Spinal cord (tissue), 10 donors: Measurements from ENCODE around the gene RUNX1. TPM values are rescaled to one million over a fixed set of nuclear protein-coding genes. Genes with fewer than 3 reads are reported as not detected.

Experiments used
- DNase-seq, 6 donors: peaks; one replicate each; pipeline versions ENCODE4 v3.0.0 to v3.0.0-alpha.2; 2013 to 2015; ENCODE audit warnings: low spot score in 6 of 6, low read depth in 4 of 6
- H3K27ac ChIP-seq: one replicate; pipeline ENCODE4 v1.5.1; 2013; ENCODE audit warnings: low read depth, low read length, control low read depth
- H3K27me3 ChIP-seq: one replicate; pipeline ENCODE4 v1.6.1; 2013; ENCODE audit warnings: low read length; ENCODE audit not compliant: control insufficient read depth, insufficient read depth
- H3K36me3 ChIP-seq: one replicate; pipeline ENCODE4 v1.6.1; 2013; ENCODE audit warnings: low read length; ENCODE audit not compliant: control insufficient read depth, insufficient read depth
- H3K4me1 ChIP-seq: one replicate; pipeline ENCODE4 v1.6.1; 2013; ENCODE audit warnings: low read length; ENCODE audit not compliant: control insufficient read depth, insufficient read depth
- H3K4me3 ChIP-seq: one replicate; pipeline ENCODE4 v1.5.1; 2013; ENCODE audit warnings: low read depth, low read length, control low read depth
- H3K9me3 ChIP-seq: one replicate; pipeline ENCODE4 v1.6.1; 2013; ENCODE audit warnings: low read length; ENCODE audit not compliant: control insufficient read depth, insufficient read depth
- WGBS: methylation state at CpG from one replicate; pipeline ENCODE4 v1.1.5; 2013; ENCODE audit warnings: missing lambda C conversion rate; ENCODE audit not compliant: insufficient coverage; 5-methylcytosine and 5-hydroxymethylcytosine counted together
- polyA plus RNA-seq, 2 donors: library from polyadenylated mRNA; unstranded; fragments of 120-200 nt; gene quantifications; one replicate each; pipeline ENCODE4 v1.2.1, GENCODE V29; 2013; ENCODE audit not compliant: insufficient read length in 2 of 2
- total RNA-seq, 2 donors: library from RNA; depleted of rRNA in 1 of 2; stranded (reverse); fragments of 120-200 nt in 1 of 2; fragments of >200 nt in 1 of 2; gene quantifications; one replicate each; pipeline versions ENCODE4 v1.2.3 to v1.2.4, GENCODE V29; 2013 to 2014
- donor health status: healthy.

RUNX1 gene
- total and polyA plus RNA-seq, 4 donors = 2.1 to 7.1 (median 3.2) TPM

GRCh38 chr21:34946916-34947534 lies 102.1 kb downstream of the RUNX1 start:
- Histone ChIP-seq H3K4me3 (no peak overlapping the region), H3K36me3 (no peaks in the 10 kb centered on the region), H3K9me3 (no peaks in the 10 kb centered on the region), H3K27me3 (no peaks in the 10 kb centered on the region), H3K4me1 (peaks cover 3% of the 10 kb centered on the region), H3K27ac (no peak overlapping the region)
- DNase-seq = no peak
- WGBS = no CpG with 5 or more reads among the region's 2 CpGs

DNA sequence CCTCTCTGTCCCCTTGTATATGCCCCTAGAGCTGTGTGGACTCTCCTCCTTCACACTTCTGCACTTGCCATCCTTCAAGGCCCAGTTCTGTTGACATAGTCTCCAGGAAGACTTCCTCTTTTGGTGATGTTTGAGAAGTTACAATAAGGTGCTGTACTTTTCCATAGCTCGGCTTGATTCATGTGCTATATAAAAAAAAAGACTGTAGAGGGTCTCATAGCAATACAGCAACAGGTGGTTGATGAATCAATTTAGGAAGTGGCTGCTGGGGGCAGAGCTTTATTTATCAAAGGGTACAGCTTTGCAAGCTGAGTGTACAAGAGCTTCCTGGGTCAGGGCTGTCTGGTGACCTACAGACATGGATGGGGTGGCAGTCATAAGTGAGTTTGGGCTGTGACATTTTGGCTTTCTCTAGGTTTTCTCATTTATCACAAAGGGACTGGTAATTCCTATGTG lies 102.7 kb downstream of the RUNX1 start:
- Histone ChIP-seq H3K9me3 (no peaks in the 10 kb centered on the region), H3K36me3 (no peaks in the 10 kb centered on the region), H3K27me3 (no peaks in the 10 kb centered on the region), H3K4me3 (no peak overlapping the region), H3K4me1 (peaks cover 3% of the 10 kb centered on the region), H3K27ac (no peak overlapping the region)
- 83% methylated on average over 1 of the region's 1 CpG for WGBS
- DNase-seq = no peak

GRCh38 chr21:34945288-34945687 lies 103.8 kb downstream of the RUNX1 start:
- H3K4me1 ChIP-seq = peaks cover 3% of the 10 kb centered on the region
- H3K27ac ChIP-seq = no peak overlapping the region
- no peaks in the 10 kb centered on the region for H3K36me3 ChIP-seq
- DNase-seq = no peak
- 91% methylated on average over 2 of the region's 3 CpGs for WGBS
- no peak overlapping the region for H3K4me3 ChIP-seq
- no peaks in the 10 kb centered on the region for H3K27me3 ChIP-seq
- no peaks in the 10 kb centered on the region for H3K9me3 ChIP-seq

GRCh38 chr21:34944015-34944755 lies 104.9 kb downstream of the RUNX1 start:
- DNase-seq = no peak
- Histone ChIP-seq H3K4me3 (no peak overlapping the region), H3K36me3 (no peaks in the 10 kb centered on the region), H3K27ac (no peak overlapping the region), H3K27me3 (no peaks in the 10 kb centered on the region), H3K4me1 (peaks cover 3% of the 10 kb centered on the region), H3K9me3 (no peaks in the 10 kb centered on the region)
- WGBS = 57% methylated on average over 1 of the region's 4 CpGs

DNA sequence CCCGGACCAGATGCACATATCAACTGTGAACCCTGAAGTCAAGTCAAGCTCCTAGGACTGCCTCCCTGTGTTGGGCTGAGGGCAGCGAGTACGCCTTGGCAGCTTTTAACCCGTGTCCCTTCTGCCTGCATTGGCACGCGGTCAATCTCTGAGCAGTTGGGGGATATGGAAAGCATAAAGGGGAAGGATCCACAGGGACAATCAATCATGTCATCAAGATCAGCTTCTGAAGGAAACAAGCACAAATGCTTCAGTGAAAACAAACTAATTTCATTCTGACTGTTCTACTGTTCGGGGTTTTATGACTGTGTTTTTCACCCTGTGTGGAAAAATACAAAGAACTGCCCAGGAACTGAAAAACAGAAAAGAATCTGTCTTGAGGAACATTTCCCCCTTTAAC lies 106.2 kb downstream of the RUNX1 start:
- H3K4me3 ChIP-seq = no peak overlapping the region
- no peak overlapping the region for H3K27ac ChIP-seq
- DNase-seq = peak in 1 of 6 donors; percentile 13
- H3K27me3 ChIP-seq = no peaks in the 10 kb centered on the region
- 38% methylated on average over 4 of the region's 7 CpGs for WGBS
- H3K4me1 ChIP-seq = peaks cover 3% of the 10 kb centered on the region
- H3K9me3 ChIP-seq = no peaks in the 10 kb centered on the region
- no peaks in the 10 kb centered on the region for H3K36me3 ChIP-seq

DNA sequence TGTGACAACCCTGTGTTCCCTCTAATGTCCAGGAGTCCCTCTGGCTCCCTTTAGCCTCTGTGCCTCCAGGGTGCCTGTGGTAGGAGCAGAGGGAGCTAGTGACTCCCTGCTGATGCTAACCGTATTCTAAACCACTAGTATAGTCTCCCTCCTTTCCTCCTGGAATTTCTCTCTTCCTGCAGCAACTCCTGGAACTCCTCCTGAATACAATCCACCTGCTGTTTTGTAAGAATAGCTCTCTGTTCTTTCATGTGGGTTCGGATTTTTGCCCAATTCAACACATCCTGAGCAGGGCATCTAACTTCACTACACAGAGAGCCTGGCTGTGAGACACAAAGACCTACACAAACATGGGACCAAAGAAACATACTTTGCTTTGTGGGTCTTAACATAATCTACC lies 107.9 kb downstream of the RUNX1 start:
- no peak for DNase-seq
- Histone ChIP-seq H3K27ac (no peak overlapping the region), H3K36me3 (no peaks in the 10 kb centered on the region), H3K4me1 (peaks cover 6% of the 10 kb centered on the region), H3K4me3 (no peak overlapping the region), H3K9me3 (no peaks in the 10 kb centered on the region), H3K27me3 (no peaks in the 10 kb centered on the region)
- WGBS = 57% methylated on average over 1 of the region's 2 CpGs

GRCh38 chr21:34939673-34940331 lies 109.3 kb downstream of the RUNX1 start:
- H3K4me1 ChIP-seq = peaks cover 6% of the 10 kb centered on the region
- H3K4me3 ChIP-seq = no peak overlapping the region
- H3K36me3 ChIP-seq = no peaks in the 10 kb centered on the region
- no peak for DNase-seq
- WGBS = 97% methylated on average over 3 of the region's 6 CpGs
- H3K27ac ChIP-seq = no peak overlapping the region
- no peaks in the 10 kb centered on the region for H3K27me3 ChIP-seq
- H3K9me3 ChIP-seq = no peaks in the 10 kb centered on the region

GRCh38 chr21:34938089-34938764 lies 110.9 kb downstream of the RUNX1 start:
- H3K36me3 ChIP-seq = no peaks in the 10 kb centered on the region
- no peak for DNase-seq
- H3K4me1 ChIP-seq = peaks cover 6% of the 10 kb centered on the region
- no peak overlapping the region for H3K4me3 ChIP-seq
- H3K27me3 ChIP-seq = no peaks in the 10 kb centered on the region
- no CpG with 5 or more reads among the region's 2 CpGs for WGBS
- no peaks in the 10 kb centered on the region for H3K9me3 ChIP-seq
- H3K27ac ChIP-seq = no peak overlapping the region

- H3K4me3 ChIP-seq = no peak overlapping the region
- H3K27me3 ChIP-seq = no peaks in the 10 kb centered on the region
- WGBS = 43% methylated on average over 1 of the region's 4 CpGs
- peaks cover 3% of the 10 kb centered on the region for H3K4me1 ChIP-seq
- no peaks in the 10 kb centered on the region for H3K9me3 ChIP-seq
- no peaks in the 10 kb centered on the region for H3K36me3 ChIP-seq
- H3K27ac ChIP-seq = no peak overlapping the region
- DNase-seq = no peak
These were observed 112.1 kb downstream of the RUNX1 start for GRCh38 chr21:34936883-34937563.
